GM21737 (cell line): ENCODE measurements around the gene ADGRD1.
A peak's percentile ranks its signal among the peaks of the same experiment; 100 is the strongest.

Source experiments
- ATAC-seq: cut with Tn5 transposase; IDR thresholded peaks from one replicate; pipeline ENCODE4 v1.9.1; 2021; ENCODE audit warnings: mild to moderate bottlenecking, moderate library complexity; ENCODE audit not compliant: unreplicated experiment

Gene ADGRD1

GRCh38 chr12:130965214-130965613 is 11.5 kb downstream of the ADGRD1 start:
- ATAC-seq, result no peak

GRCh38 chr12:130965668-130966067 is 12.0 kb downstream of the ADGRD1 start:
- no peak for ATAC-seq

- no peak for ATAC-seq
Observed at GRCh38 chr12:130966443-130967030, 12.8 kb downstream of the ADGRD1 start.

- no peak for ATAC-seq
Observed at GRCh38 chr12:130967636-130968035, 13.9 kb downstream of the ADGRD1 start.

GRCh38 chr12:130968611-130969010 is 14.9 kb downstream of the ADGRD1 start:
- ATAC-seq, result no peak

- ATAC-seq, result no peak
Observed at GRCh38 chr12:130969223-130969622, 15.5 kb downstream of the ADGRD1 start.

- ATAC-seq, result peak; percentile 51
Observed at GRCh38 chr12:130970165-130970907, 16.6 kb downstream of the ADGRD1 start.

GRCh38 chr12:130970908-130971233 is 17.2 kb downstream of the ADGRD1 start:
- no peak for ATAC-seq

- no peak for ATAC-seq
Observed at GRCh38 chr12:130971925-130972585, 18.3 kb downstream of the ADGRD1 start.

- no peak for ATAC-seq
Observed at GRCh38 chr12:130972586-130972950, 18.9 kb downstream of the ADGRD1 start.

GRCh38 chr12:130973109-130973508 is 19.4 kb downstream of the ADGRD1 start:
- no peak for ATAC-seq

- ATAC-seq, result no peak
Observed at GRCh38 chr12:130973906-130974305, 20.2 kb downstream of the ADGRD1 start.

- no peak for ATAC-seq
Observed at GRCh38 chr12:130975116-130975515, 21.4 kb downstream of the ADGRD1 start.

GRCh38 chr12:130976171-130976720 is 22.5 kb downstream of the ADGRD1 start:
- ATAC-seq, result no peak

- ATAC-seq, result no peak
Observed at GRCh38 chr12:130977046-130977742, 23.5 kb downstream of the ADGRD1 start.

- ATAC-seq, result no peak
Observed at GRCh38 chr12:130977743-130978095, 24.0 kb downstream of the ADGRD1 start.

- no peak for ATAC-seq
Observed at GRCh38 chr12:130978785-130979184, 25.1 kb downstream of the ADGRD1 start.

GRCh38 chr12:130981074-130981742 is 27.5 kb downstream of the ADGRD1 start:
- ATAC-seq, result no peak

- no peak for ATAC-seq
Observed at GRCh38 chr12:130981911-130982310, 28.2 kb downstream of the ADGRD1 start.

- ATAC-seq, result no peak
Observed at GRCh38 chr12:130982565-130983225, 29.0 kb downstream of the ADGRD1 start.
